C4-2B (cell line): ENCODE measurements around the gene FOXO1.

ENCODE experiments used
- CTCF ChIP-seq: fragments of 450-650 bp; conservative IDR thresholded peaks from 2 replicates; pipeline ENCODE4 v1.5.1; 2017; ENCODE audit warnings: mild to moderate bottlenecking
- ZFX ChIP-seq: fragments of 450-650 bp; IDR thresholded peaks from 2 replicates; pipeline ENCODE4 v1.6.1; 2017

GRCh38 chr13:40670307-40670706 is 3.9 kb upstream of the FOXO1 start:
- no peak for TF ChIP-seq CTCF
- no peak for TF ChIP-seq ZFX
